DND-41 (cell line): ENCODE results near the gene PHLPP1.

Experiments used
- ATAC-seq: fragments of 200-7000 bp; cut with Tn5 transposase; 3 replicates; pipeline ENCODE4 v1.9.1; 2021; ENCODE audit warnings: low read depth; ENCODE audit not compliant: insufficient read depth
- DNase-seq: peaks from one replicate; pipeline ENCODE4 v3.0.0-alpha.2; 2020
- H2AFZ ChIP-seq: 2 replicates; pipeline ENCODE4 v1.6.0; 2012; ENCODE audit warnings: low read depth, low read length
- H3K27ac ChIP-seq: 2 replicates; pipeline ENCODE4 v1.5.1; 2012; ENCODE audit warnings: low read length, inconsistent platforms
- H3K27me3 ChIP-seq: fragments of 200-600 bp; sonication (generic); 2 replicates; pipeline ENCODE4 v1.6.0; 2012; ENCODE audit warnings: low read length, mild to moderate bottlenecking, inconsistent platforms; ENCODE audit not compliant: insufficient read depth, poor library complexity
- H3K36me3 ChIP-seq: 2 replicates; pipeline ENCODE4 v1.5.1; 2012; ENCODE audit warnings: low read length, inconsistent platforms; ENCODE audit not compliant: insufficient read depth
- H3K4me1 ChIP-seq: 2 replicates; pipeline ENCODE4 v1.5.1; 2012; ENCODE audit warnings: mild to moderate bottlenecking, low read length; ENCODE audit not compliant: insufficient read depth
- H3K4me2 ChIP-seq: 2 replicates; pipeline ENCODE4 v1.6.0; 2012; ENCODE audit warnings: mild to moderate bottlenecking, moderate library complexity, low read length, inconsistent platforms; ENCODE audit not compliant: insufficient read depth
- H3K4me3 ChIP-seq, 2 experiments: fragments of 200-600 bp in 1 of 2; shearing (Covaris generic) in 1 of 2; 2 replicates each; pipeline ENCODE4 v1.5.1; 2012 to 2016; ENCODE audit warnings: inconsistent platforms in 2 of 2, low read length in 2 of 2, mild to moderate bottlenecking in 2 of 2, low read depth in 1 of 2, moderate library complexity in 1 of 2
- H3K79me2 ChIP-seq: 2 replicates; pipeline ENCODE4 v1.6.0; 2012; ENCODE audit warnings: low read length, inconsistent platforms; ENCODE audit not compliant: insufficient read depth
- H3K9ac ChIP-seq: 2 replicates; pipeline ENCODE4 v1.6.0; 2012; ENCODE audit warnings: low read depth, mild to moderate bottlenecking, inconsistent platforms, low read length, moderate library complexity
- H3K9me3 ChIP-seq: 2 replicates; pipeline ENCODE4 v1.5.1; 2012; ENCODE audit warnings: low read length, moderate library complexity, mild to moderate bottlenecking, inconsistent platforms; ENCODE audit not compliant: insufficient read depth, severe bottlenecking
- H4K20me1 ChIP-seq: 2 replicates; pipeline ENCODE4 v1.6.0; 2012; ENCODE audit warnings: low read length; ENCODE audit not compliant: insufficient read depth
- EZH2 ChIP-seq: IDR thresholded peaks from 3 replicates; pipeline ENCODE4 v1.6.1; 2012; ENCODE audit warnings: borderline replicate concordance, low read depth, mild to moderate bottlenecking, moderate library complexity, low read length, inconsistent platforms; ENCODE audit not compliant: severe bottlenecking
- TF ChIP-seq, protein P1 (sequence below): IDR thresholded peaks from 2 replicates; pipeline ENCODE4 v1.5.1; 2012; ENCODE audit warnings: borderline replicate concordance, low read length, moderate library complexity, mild to moderate bottlenecking; ENCODE audit not compliant: poor library complexity, severe bottlenecking; ENCODE audit errors: extremely low read depth

Gene PHLPP1

DNA sequence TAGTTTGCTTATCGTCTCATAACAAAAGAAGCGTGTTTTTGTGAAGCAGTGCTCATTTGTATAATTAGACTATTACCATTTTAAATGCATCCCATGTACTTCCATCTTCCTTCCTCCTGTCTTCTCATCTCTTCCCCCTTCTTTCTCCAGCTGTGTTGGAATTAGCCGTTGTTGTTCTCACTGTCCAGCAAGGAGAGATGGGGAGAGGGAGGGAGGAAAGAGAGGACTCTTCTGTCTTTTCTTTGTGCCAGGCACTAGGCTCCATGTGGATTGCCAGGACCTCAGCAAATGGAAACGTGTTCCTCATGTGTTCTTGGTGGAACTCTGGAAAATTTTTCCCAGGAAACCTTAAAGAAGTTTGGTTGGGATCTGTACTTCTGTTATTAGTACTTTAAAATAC lies 131.7 kb downstream of the PHLPP1 start:
- TF ChIP-seq, protein P1, sequence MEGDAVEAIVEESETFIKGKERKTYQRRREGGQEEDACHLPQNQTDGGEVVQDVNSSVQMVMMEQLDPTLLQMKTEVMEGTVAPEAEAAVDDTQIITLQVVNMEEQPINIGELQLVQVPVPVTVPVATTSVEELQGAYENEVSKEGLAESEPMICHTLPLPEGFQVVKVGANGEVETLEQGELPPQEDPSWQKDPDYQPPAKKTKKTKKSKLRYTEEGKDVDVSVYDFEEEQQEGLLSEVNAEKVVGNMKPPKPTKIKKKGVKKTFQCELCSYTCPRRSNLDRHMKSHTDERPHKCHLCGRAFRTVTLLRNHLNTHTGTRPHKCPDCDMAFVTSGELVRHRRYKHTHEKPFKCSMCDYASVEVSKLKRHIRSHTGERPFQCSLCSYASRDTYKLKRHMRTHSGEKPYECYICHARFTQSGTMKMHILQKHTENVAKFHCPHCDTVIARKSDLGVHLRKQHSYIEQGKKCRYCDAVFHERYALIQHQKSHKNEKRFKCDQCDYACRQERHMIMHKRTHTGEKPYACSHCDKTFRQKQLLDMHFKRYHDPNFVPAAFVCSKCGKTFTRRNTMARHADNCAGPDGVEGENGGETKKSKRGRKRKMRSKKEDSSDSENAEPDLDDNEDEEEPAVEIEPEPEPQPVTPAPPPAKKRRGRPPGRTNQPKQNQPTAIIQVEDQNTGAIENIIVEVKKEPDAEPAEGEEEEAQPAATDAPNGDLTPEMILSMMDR, result no peak
- no peak for TF ChIP-seq EZH2
- DNase-seq (no peak), ATAC-seq (no peak)
- H3K4me1 ChIP-seq, result no peaks in the 10 kb centered on the region
- no peak overlapping the region for H3K4me2 ChIP-seq
- H2AFZ ChIP-seq, result no peak overlapping the region
- H3K27ac ChIP-seq, result no peak overlapping the region
- H3K4me3 ChIP-seq, result no peak overlapping the region
- no peaks in the 10 kb centered on the region for H3K79me2 ChIP-seq
- H4K20me1 ChIP-seq, result no peaks in the 10 kb centered on the region
- no peaks in the 10 kb centered on the region for H3K27me3 ChIP-seq
- H3K9ac ChIP-seq, result no peak overlapping the region
- no peaks in the 10 kb centered on the region for H3K9me3 ChIP-seq
- H3K36me3 ChIP-seq, result no peaks in the 10 kb centered on the region

DNA sequence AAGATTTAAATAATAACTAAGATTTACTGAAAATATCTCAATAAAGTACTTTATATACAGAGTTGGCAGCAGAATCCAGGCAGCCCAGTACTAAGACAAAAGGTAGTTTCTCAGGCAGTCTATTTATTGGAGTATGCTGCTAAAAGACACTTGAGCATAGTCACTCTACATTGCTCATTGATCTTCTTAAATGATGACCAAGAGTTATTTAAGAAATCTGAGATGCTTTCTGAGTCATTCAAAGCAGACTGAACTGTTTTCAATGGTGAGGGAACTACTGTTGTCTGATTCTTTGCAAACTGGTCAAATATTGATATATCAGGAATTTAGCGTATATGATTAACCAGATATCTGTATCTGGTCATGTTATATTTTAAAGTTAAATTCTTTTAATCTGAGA lies 133.6 kb downstream of the PHLPP1 start:
- Histone ChIP-seq H3K79me2 (no peaks in the 10 kb centered on the region), H3K27me3 (no peaks in the 10 kb centered on the region)
- no peak for TF ChIP-seq EZH2
- TF ChIP-seq, protein P1, result no peak

DNA sequence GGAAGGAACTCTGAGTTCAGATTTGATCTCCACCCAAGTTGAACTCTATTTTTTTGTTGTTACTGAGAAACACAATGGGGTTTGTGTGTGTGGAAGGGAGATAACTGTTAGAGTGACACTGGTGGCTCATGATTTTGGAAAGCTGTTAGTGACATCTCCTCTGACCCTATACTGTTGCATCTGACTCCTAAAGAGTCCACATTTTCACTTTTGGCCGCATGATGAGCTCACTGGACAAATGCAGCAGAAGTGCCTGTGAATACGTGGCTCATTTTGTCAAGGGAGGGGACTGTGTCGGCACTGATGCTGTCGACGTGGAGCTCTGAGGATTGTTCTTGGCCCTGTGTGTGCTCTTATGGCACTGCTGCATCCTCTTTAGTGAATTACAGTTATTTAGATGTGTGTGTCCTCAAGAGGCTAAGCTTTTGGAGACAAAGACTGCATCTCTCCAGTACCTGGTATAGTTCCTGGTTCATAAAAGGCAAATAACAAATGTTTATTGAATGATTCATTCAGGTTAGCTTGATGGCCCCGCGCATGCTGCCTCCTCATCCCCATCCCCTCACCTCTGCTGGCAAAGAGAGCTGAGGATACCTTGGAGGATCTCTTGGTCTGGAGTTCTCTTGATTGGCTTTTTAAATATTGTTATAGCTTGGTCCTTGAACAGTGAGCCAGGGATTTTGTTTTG lies 135.4 kb downstream of the PHLPP1 start:
- Histone ChIP-seq H2AFZ (no peak overlapping the region), H3K4me3 (no peak overlapping the region), H3K27me3 (no peaks in the 10 kb centered on the region), H3K4me2 (no peak overlapping the region), H3K36me3 (no peaks in the 10 kb centered on the region), H3K4me1 (no peaks in the 10 kb centered on the region), H3K9ac (no peak overlapping the region), H3K79me2 (no peaks in the 10 kb centered on the region), H3K27ac (no peak overlapping the region), H4K20me1 (no peaks in the 10 kb centered on the region), H3K9me3 (no peaks in the 10 kb centered on the region)
- no peak for TF ChIP-seq EZH2
- TF ChIP-seq, protein P1, result no peak
- no peak for ATAC-seq
- no peak for DNase-seq

More for the DNA sequence above, 133.6 kb downstream of the PHLPP1 start:
- no peak overlapping the region for H2AFZ ChIP-seq
- H4K20me1 ChIP-seq, result no peaks in the 10 kb centered on the region
- ATAC-seq (no peak), DNase-seq (no peak)
- no peaks in the 10 kb centered on the region for H3K36me3 ChIP-seq
- no peak overlapping the region for H3K4me2 ChIP-seq
- no peak overlapping the region for H3K4me3 ChIP-seq
- no peak overlapping the region for H3K27ac ChIP-seq
- no peak overlapping the region for H3K9ac ChIP-seq
- no peaks in the 10 kb centered on the region for H3K9me3 ChIP-seq
- no peaks in the 10 kb centered on the region for H3K4me1 ChIP-seq
